BLaER1 (cell line): Measurements from ENCODE around the gene FOXP1.

Experiments used
- H3K27ac ChIP-seq: shearing (Covaris generic); formaldehyde crosslinking; 2 replicates; pipeline ENCODE4 v1.8.1; 2022
- H3K27me3 ChIP-seq: shearing (Covaris generic); formaldehyde crosslinking; 2 replicates; pipeline ENCODE4 v1.8.1; 2022
- H3K36me3 ChIP-seq: shearing (Covaris generic); formaldehyde crosslinking; 2 replicates; pipeline ENCODE4 v1.8.1; 2022
- H3K4me1 ChIP-seq: shearing (Covaris generic); formaldehyde crosslinking; 2 replicates; pipeline ENCODE4 v1.8.1; 2022
- H3K4me2 ChIP-seq: shearing (Covaris generic); formaldehyde crosslinking; 2 replicates; pipeline ENCODE4 v1.8.1; 2022
- H3K4me3 ChIP-seq: shearing (Covaris generic); formaldehyde crosslinking; 2 replicates; pipeline ENCODE4 v1.8.1; 2022
- H3K9ac ChIP-seq: shearing (Covaris generic); formaldehyde crosslinking; 2 replicates; pipeline ENCODE4 v1.8.1; 2022
- H3K9me3 ChIP-seq: shearing (Covaris generic); formaldehyde crosslinking; 2 replicates; pipeline ENCODE4 v1.8.1; 2022
- H4K20me1 ChIP-seq: shearing (Covaris generic); formaldehyde crosslinking; 2 replicates; pipeline ENCODE4 v1.8.1; 2022
- Cebpa-rat ChIP-seq: shearing (Covaris generic); IDR thresholded peaks from 2 replicates; pipeline ENCODE4 v1.8.1; 2022

The FOXP1 gene

DNA sequence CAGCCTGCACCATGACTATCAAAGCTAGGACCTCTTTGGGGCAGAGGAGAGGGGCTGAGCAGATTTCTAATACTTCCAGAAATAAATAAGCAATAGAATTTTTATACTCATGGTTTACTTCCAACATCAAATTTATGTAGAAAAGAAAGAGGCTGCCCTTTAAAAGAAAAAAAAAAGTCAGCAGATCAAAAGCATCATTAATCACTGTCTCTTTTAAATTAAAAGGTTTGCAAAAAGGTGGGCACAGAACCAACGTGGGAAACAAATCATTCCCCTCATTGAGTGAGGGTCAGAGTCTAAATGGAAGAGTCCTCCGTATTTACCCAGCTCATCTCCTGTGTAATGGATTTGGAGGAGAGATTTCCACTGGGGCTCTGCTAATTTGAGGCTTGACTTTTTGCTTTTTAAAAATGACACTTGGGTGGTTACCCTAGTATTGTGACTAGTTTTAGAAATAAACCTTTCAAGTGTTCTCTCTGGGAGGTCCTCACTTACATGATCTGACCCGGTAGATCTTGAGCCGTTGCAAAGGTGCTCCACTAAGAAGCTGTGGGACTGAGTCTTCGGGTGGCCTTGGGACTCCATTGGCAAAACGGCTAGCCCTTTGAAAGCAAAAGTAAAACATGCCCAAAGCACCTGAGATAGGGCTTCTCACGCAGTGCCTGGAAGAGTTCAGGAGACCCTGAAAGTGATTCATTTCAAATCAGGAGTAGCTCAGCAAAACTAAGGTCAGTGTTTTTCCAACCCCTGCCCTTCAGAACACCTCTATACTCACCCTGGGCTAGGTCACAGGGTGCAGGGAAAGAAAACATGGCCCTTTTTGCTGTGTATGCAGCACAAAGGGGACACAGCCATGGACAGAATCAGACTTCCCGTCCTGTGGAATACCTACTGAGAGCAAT lies 320.9 kb downstream of the FOXP1 start:
- no peak overlapping the region for H3K4me3 ChIP-seq
- H3K27ac ChIP-seq, result no peak overlapping the region
- H3K9ac ChIP-seq, result no peak overlapping the region
- H3K4me2 ChIP-seq, result no peak overlapping the region
- H3K36me3 ChIP-seq, result no peaks in the 10 kb centered on the region
- H3K4me1 ChIP-seq, result no peaks in the 10 kb centered on the region
- no peaks in the 10 kb centered on the region for H3K27me3 ChIP-seq
- no peaks in the 10 kb centered on the region for H3K9me3 ChIP-seq
- TF ChIP-seq Cebpa-rat, result no peak
- no peaks in the 10 kb centered on the region for H4K20me1 ChIP-seq

DNA sequence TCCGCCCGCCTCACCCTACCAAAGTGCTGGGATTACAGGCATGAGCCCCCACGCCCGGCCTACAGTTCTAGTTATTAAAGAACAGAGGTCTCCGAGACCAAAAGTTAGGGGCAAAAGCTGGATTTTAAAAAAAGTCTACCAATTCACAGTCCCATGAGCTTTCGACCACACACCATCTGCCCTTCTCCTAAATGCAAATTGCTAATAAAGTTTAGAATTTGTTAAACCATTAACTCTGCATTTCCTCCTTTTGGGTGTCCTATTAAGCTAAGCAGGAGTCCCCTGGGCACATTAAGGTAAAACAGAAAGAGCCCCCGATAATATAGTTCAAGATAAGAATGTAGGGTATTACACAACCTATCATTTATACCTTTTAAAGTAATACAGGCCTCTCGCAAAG lies 322.7 kb downstream of the FOXP1 start:
- no peak overlapping the region for H3K4me2 ChIP-seq
- no peak overlapping the region for H3K9ac ChIP-seq
- no peaks in the 10 kb centered on the region for H4K20me1 ChIP-seq
- TF ChIP-seq Cebpa-rat, result no peak
- no peaks in the 10 kb centered on the region for H3K9me3 ChIP-seq
- H3K27ac ChIP-seq, result no peak overlapping the region
- no peaks in the 10 kb centered on the region for H3K36me3 ChIP-seq
- H3K4me3 ChIP-seq, result no peak overlapping the region
- H3K27me3 ChIP-seq, result no peaks in the 10 kb centered on the region
- no peaks in the 10 kb centered on the region for H3K4me1 ChIP-seq

DNA sequence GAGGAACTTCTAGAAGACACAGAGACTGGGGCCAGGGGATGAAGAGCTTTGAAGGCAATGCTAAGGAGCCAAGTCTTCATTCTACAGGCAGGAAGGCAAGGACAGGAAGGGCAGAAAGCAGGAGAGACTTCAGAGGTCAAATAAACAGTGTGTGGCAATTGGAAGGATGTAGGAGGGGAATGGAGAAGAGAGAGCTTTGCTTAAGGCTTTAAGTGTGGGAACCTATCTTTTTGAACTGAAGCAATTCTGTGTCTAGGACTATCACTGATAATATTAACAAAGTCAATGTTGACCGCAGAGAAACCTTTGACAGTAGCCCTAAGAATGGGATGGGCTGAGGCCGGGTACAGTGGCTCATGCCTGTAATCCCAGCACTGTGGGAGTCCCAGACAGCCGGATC lies 325.0 kb downstream of the FOXP1 start:
- no peak overlapping the region for H3K4me3 ChIP-seq
- H3K4me2 ChIP-seq, result no peak overlapping the region
- no peaks in the 10 kb centered on the region for H3K9me3 ChIP-seq
- no peaks in the 10 kb centered on the region for H3K36me3 ChIP-seq
- no peak for TF ChIP-seq Cebpa-rat
- no peaks in the 10 kb centered on the region for H3K27me3 ChIP-seq
- no peaks in the 10 kb centered on the region for H4K20me1 ChIP-seq
- H3K4me1 ChIP-seq, result no peaks in the 10 kb centered on the region
- no peak overlapping the region for H3K27ac ChIP-seq
- H3K9ac ChIP-seq, result no peak overlapping the region

DNA sequence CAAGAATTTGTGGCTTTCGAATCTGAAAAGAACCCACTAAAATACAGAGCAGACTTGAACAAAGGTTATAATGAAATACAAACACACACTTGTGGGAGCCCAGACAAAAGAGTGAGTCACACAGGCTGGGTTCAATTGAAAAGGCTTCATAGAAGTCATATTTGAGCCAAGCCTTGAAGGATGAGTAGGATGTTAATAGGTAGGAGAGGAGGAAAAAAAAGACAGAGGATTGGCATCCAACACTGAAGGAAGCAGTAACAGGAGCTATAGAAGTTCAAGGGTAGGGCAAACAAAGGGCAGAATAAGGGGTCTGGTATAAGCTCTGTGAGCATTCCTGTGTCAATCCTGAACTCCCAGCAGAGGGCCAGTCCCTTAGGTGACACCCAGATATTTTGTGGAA lies 325.4 kb downstream of the FOXP1 start:
- no peak overlapping the region for H3K9ac ChIP-seq
- H3K36me3 ChIP-seq, result no peaks in the 10 kb centered on the region
- H3K27ac ChIP-seq, result no peak overlapping the region
- TF ChIP-seq Cebpa-rat, result no peak
- H3K9me3 ChIP-seq, result no peaks in the 10 kb centered on the region
- no peaks in the 10 kb centered on the region for H3K4me1 ChIP-seq
- H3K4me2 ChIP-seq, result no peak overlapping the region
- no peak overlapping the region for H3K4me3 ChIP-seq
- no peaks in the 10 kb centered on the region for H4K20me1 ChIP-seq
- H3K27me3 ChIP-seq, result no peaks in the 10 kb centered on the region

DNA sequence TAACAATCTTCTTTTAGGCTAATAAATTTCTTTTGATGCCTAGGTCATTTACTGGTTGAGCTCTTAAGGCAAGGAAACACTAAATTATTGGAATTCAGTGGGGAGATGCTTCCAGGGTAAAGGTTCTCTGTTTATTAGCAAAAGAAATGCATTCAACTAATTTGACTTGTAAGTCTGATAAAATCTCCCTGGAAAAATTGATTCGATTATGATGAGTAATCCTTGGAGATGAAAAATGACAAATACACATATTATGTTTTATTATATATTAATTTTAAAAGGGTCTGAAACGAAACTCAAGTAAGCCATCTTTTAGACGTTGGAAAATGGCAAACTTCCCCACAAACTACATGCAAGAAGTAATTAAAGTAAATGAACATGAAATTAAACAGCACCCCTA lies 328.0 kb downstream of the FOXP1 start:
- Histone ChIP-seq H3K9ac (no peak overlapping the region), H3K4me1 (no peaks in the 10 kb centered on the region), H3K27ac (no peak overlapping the region), H3K4me3 (no peak overlapping the region), H3K27me3 (no peaks in the 10 kb centered on the region), H3K36me3 (no peaks in the 10 kb centered on the region), H3K4me2 (no peak overlapping the region), H3K9me3 (no peaks in the 10 kb centered on the region), H4K20me1 (no peaks in the 10 kb centered on the region)
- no peak for TF ChIP-seq Cebpa-rat

DNA sequence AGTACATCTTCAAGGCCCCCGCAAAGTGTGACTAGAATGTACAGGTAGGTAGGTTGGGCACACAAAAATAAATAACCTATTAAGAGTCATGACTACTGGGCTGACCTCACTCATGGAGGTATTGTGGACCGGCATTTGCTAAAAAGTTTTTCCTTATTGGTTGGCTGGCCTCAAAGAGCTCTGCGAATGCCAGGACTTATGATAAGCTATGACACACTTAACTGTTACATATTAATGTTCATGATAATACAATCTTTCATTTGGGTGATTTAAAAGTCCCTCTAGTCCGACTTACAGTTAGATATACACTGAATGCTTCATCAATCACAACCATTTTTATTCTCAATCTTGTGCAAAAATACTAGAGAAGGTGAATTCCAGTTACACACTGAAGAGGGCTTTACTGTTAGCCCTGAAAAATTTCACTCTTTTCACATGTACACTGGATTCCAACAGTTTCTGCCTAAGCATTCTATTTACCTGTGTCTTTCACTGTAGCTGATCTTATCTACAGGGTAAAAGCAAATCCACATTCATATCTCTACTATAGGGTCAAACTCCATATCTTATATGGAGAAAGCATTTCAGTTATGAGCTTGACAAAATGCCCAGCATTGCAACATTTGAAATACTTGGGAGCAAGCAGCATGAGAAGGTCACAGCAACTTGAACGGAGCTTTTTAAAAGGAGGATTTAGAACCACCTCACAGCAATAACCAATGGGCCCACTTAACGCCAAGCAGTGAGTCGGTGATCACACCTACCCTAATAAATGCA lies 329.1 kb downstream of the FOXP1 start:
- Histone ChIP-seq H3K27me3 (no peaks in the 10 kb centered on the region), H3K4me2 (no peak overlapping the region), H3K27ac (no peak overlapping the region), H3K9ac (no peak overlapping the region), H3K36me3 (no peaks in the 10 kb centered on the region), H4K20me1 (no peaks in the 10 kb centered on the region), H3K4me3 (no peak overlapping the region), H3K9me3 (no peaks in the 10 kb centered on the region), H3K4me1 (no peaks in the 10 kb centered on the region)
- no peak for TF ChIP-seq Cebpa-rat

DNA sequence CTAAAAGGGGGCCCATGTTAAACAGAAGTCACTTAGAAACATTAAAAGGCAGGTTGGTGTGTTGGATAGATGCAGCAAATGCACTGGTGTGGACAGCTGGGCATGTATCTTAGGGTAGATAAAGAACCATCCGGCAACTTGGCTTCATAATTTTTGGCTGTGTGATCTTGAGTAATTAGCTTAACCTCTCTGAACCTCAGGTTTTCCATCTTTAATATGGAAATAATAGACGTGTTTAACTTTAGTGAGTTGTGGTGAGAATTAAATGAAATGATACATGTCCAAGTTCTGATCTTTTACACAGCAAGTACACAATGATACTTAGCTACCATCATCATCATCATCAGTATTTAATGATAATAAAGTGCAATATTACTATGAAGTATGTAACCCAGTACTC lies 330.4 kb downstream of the FOXP1 start:
- no peak overlapping the region for H3K4me2 ChIP-seq
- no peaks in the 10 kb centered on the region for H3K4me1 ChIP-seq
- no peaks in the 10 kb centered on the region for H3K9me3 ChIP-seq
- no peak for TF ChIP-seq Cebpa-rat
- H3K36me3 ChIP-seq, result no peaks in the 10 kb centered on the region
- H3K27me3 ChIP-seq, result no peaks in the 10 kb centered on the region
- H3K9ac ChIP-seq, result no peak overlapping the region
- H4K20me1 ChIP-seq, result no peaks in the 10 kb centered on the region
- H3K27ac ChIP-seq, result no peak overlapping the region
- H3K4me3 ChIP-seq, result no peak overlapping the region

DNA sequence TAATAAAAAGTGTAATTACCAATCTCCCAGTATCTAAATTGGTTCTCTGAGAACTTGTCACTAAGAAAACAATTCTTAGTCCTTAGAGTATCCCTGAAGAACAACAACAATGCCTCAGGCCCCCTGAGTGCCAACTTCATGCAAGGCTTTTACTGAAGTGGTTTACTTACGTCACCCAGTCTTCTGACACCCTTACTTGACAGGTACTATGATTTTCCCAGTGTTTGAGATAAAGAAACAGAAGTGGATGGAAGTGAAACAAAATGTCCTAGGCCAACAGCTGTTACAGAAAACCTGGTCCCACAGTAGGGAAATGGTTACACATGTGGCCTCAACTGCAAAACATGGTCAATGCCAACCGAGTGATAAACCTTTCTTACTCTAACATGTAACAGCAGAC lies 331.1 kb downstream of the FOXP1 start:
- Histone ChIP-seq H3K27ac (no peak overlapping the region), H3K4me1 (no peaks in the 10 kb centered on the region), H4K20me1 (no peaks in the 10 kb centered on the region)

DNA sequence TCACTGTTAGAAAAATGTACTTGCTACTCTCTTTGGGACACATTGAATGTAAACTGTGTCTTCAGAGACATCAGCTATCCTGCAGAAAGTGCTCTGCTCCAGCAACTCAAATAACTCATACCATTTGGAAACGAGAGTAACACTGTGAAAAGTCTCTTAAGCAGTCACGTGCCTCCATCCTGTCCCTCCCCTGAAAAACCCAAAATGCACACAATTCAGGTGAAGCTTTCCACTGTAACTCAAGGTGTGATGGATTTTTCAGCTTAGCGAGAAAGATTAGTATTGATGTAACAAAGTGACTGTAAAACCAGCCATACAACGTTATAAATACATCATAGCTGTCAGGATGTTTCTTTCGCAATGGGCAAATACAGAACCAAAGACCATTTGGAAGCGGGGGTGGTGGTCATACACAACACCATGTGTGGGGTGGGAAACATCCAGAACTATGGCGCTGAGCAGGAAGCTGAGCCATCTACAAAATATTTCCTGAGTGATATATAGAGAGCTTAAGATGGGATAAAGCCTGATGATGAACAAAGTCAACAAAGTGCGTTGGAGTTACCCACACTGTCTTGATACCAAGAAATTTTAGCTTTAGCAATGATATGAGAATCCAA lies 332.3 kb downstream of the FOXP1 start:
- no peaks in the 10 kb centered on the region for H3K4me1 ChIP-seq
- no peak overlapping the region for H3K4me2 ChIP-seq
- no peaks in the 10 kb centered on the region for H4K20me1 ChIP-seq
- H3K4me3 ChIP-seq, result no peak overlapping the region
- no peaks in the 10 kb centered on the region for H3K27me3 ChIP-seq
- H3K9me3 ChIP-seq, result no peaks in the 10 kb centered on the region
- no peak overlapping the region for H3K9ac ChIP-seq
- H3K36me3 ChIP-seq, result no peaks in the 10 kb centered on the region
- no peak overlapping the region for H3K27ac ChIP-seq
- no peak for TF ChIP-seq Cebpa-rat

More for the DNA sequence above, 331.1 kb downstream of the FOXP1 start:
- H3K4me3 ChIP-seq, result no peak overlapping the region
- no peaks in the 10 kb centered on the region for H3K36me3 ChIP-seq
- H3K27me3 ChIP-seq, result no peaks in the 10 kb centered on the region
- no peak overlapping the region for H3K4me2 ChIP-seq
- no peak overlapping the region for H3K9ac ChIP-seq
- no peaks in the 10 kb centered on the region for H3K9me3 ChIP-seq
- TF ChIP-seq Cebpa-rat, result no peak

DNA sequence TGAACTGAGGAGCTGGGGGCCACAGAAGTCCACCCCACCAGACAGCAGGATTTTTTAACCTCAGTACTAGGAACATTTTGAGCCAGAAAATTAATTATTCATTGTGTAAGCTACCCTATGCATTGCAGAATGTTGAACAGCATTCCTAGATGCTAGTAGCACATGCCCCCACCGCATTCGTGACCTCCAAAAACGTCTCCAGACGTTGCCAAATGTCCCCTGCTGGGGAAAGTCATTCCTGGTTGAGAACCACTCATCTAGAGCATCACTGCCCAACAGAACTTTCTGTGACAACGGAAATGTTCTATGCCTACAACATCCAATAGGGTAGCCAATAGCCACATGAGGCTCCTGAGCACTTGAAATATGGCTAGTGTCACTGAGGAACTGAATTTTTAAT lies 333.5 kb downstream of the FOXP1 start:
- no peak overlapping the region for H3K4me2 ChIP-seq
- H4K20me1 ChIP-seq, result no peaks in the 10 kb centered on the region
- no peak for TF ChIP-seq Cebpa-rat
- H3K9me3 ChIP-seq, result no peaks in the 10 kb centered on the region
- no peaks in the 10 kb centered on the region for H3K4me1 ChIP-seq
- H3K27me3 ChIP-seq, result no peaks in the 10 kb centered on the region
- H3K36me3 ChIP-seq, result no peaks in the 10 kb centered on the region
- no peak overlapping the region for H3K9ac ChIP-seq
- no peak overlapping the region for H3K27ac ChIP-seq
- H3K4me3 ChIP-seq, result no peak overlapping the region
